HG03378 (cell line): Measurements from ENCODE around the gene TKFC.

Source experiments
- ATAC-seq: cut with Tn5 transposase; IDR thresholded peaks from one replicate; pipeline ENCODE4 v1.9.1; 2021; ENCODE audit warnings: mild to moderate bottlenecking, moderate library complexity; ENCODE audit not compliant: unreplicated experiment

The TKFC gene

GRCh38 chr11:61343792-61344745 is 11.0 kb downstream of the TKFC start:
- no peak for ATAC-seq

GRCh38 chr11:61345170-61345610 is 12.2 kb downstream of the TKFC start:
- ATAC-seq: no peak

- no peak for ATAC-seq
These were observed 13.2 kb downstream of the TKFC start for GRCh38 chr11:61345954-61346843.

- ATAC-seq: no peak
These were observed 15.0 kb downstream of the TKFC start for GRCh38 chr11:61347916-61348461.

- ATAC-seq: no peak
These were observed 16.2 kb downstream of the TKFC start for GRCh38 chr11:61349189-61349751.

GRCh38 chr11:61349916-61350315 is 16.9 kb downstream of the TKFC start:
- ATAC-seq: no peak

- ATAC-seq: no peak
These were observed 17.3 kb downstream of the TKFC start for GRCh38 chr11:61350336-61350735.

- ATAC-seq: no peak
These were observed 17.8 kb downstream of the TKFC start for GRCh38 chr11:61350803-61351202.

GRCh38 chr11:61352038-61352437 is 19.0 kb downstream of the TKFC start:
- no peak for ATAC-seq

GRCh38 chr11:61353131-61354067 is 20.4 kb downstream of the TKFC start:
- no peak for ATAC-seq

GRCh38 chr11:61354208-61354607 is 21.2 kb downstream of the TKFC start:
- no peak for ATAC-seq

GRCh38 chr11:61356706-61357105 is 23.7 kb downstream of the TKFC start:
- ATAC-seq: no peak

GRCh38 chr11:61357233-61357893 is 24.3 kb downstream of the TKFC start:
- ATAC-seq: peak; percentile 45

GRCh38 chr11:61357894-61358239 is 24.8 kb downstream of the TKFC start:
- no peak for ATAC-seq

- no peak for ATAC-seq
These were observed 25.5 kb downstream of the TKFC start for GRCh38 chr11:61358566-61358965.

- ATAC-seq: no peak
These were observed 26.5 kb downstream of the TKFC start for GRCh38 chr11:61359516-61359915.

- peak; percentile 7 for ATAC-seq
These were observed 28.3 kb downstream of the TKFC start for GRCh38 chr11:61361237-61361740.

GRCh38 chr11:61361741-61362541 is 28.9 kb downstream of the TKFC start, which contains the start of the genes CYB561A3 and TMEM138:
TSS of gene CYB561A3 (minus strand) at chr11:61361882. CDS start at chr11:61356713, 5,169 bp downstream.
TSS of gene TMEM138 (plus strand) at chr11:61362374. CDS start at chr11:61364391, 2,017 bp downstream.
- peak; percentile 73 for ATAC-seq
